ENCODE data around the gene PXDN. TPM values are rescaled to one million over a fixed set of nuclear protein-coding genes. Genes with fewer than 3 reads are reported as not detected.
A peak's percentile ranks its signal among the peaks of the same experiment; 100 is the strongest.

PXDN gene, protein sequence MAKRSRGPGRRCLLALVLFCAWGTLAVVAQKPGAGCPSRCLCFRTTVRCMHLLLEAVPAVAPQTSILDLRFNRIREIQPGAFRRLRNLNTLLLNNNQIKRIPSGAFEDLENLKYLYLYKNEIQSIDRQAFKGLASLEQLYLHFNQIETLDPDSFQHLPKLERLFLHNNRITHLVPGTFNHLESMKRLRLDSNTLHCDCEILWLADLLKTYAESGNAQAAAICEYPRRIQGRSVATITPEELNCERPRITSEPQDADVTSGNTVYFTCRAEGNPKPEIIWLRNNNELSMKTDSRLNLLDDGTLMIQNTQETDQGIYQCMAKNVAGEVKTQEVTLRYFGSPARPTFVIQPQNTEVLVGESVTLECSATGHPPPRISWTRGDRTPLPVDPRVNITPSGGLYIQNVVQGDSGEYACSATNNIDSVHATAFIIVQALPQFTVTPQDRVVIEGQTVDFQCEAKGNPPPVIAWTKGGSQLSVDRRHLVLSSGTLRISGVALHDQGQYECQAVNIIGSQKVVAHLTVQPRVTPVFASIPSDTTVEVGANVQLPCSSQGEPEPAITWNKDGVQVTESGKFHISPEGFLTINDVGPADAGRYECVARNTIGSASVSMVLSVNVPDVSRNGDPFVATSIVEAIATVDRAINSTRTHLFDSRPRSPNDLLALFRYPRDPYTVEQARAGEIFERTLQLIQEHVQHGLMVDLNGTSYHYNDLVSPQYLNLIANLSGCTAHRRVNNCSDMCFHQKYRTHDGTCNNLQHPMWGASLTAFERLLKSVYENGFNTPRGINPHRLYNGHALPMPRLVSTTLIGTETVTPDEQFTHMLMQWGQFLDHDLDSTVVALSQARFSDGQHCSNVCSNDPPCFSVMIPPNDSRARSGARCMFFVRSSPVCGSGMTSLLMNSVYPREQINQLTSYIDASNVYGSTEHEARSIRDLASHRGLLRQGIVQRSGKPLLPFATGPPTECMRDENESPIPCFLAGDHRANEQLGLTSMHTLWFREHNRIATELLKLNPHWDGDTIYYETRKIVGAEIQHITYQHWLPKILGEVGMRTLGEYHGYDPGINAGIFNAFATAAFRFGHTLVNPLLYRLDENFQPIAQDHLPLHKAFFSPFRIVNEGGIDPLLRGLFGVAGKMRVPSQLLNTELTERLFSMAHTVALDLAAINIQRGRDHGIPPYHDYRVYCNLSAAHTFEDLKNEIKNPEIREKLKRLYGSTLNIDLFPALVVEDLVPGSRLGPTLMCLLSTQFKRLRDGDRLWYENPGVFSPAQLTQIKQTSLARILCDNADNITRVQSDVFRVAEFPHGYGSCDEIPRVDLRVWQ (N-terminal part only)
- polyA plus RNA-seq (2013, experiment 1 of 2), result 60.4 TPM
- 60.8 TPM for polyA plus RNA-seq (2013, experiment 2 of 2)

DNA sequence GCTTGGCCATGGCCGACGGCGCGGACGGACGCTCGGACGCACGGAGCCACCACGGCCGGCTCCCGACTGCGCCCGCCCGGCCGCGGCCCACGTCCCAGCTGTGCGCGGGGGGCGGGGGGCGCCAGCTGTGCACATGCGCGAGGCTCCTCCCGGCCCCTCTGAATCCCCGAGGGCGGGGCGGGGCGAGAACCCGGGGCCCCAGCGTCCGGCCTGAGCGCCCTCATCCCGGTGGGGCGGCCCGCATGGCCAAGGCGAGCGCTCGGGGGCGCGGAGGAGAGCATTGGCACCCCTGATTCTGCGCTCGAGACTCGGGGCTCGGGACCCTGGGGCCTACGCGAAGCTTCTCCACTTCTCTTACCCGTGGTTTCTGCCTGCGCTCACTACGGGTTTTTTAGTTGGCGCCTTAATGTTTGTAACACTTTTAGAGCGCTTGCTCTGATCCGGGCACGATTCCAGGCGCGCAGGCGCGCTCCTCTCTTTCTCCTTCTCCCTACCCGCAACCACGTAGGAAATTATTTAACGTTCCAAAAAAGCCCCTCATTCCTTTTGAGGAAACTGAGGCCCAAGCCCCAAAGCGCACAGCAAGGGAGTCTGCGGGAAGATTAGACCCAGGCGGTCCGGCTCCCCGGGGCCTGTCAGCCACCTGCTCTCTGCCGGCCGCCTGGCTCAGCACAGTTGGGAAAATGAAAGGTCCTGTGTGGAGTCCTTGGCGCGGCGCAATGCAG is at the start of gene PXDN:
PXDN (minus strand) TSS at position 70 of the 725 bp plus-strand sequence; CDS start at position 10, 60 bp downstream.
- Histone ChIP-seq H3K27me3 (ENCODE audit: insufficient read depth, low read length, poor library complexity) (no peaks in the 10 kb centered on the region), H3K4me1 (ENCODE audit: control insufficient read depth, low read depth, low read length) (peaks cover 9% of the 10 kb centered on the region), H4K5ac (ENCODE audit: low read length) (no peak within 1 kb of the TSS), H2BK15ac (replicated peaks; ENCODE audit: low read depth) (no peak within 1 kb of the TSS), H2BK120ac (ENCODE audit: low read depth, low read length) (peak within 1 kb of the TSS; percentile 79), H3K56ac (ENCODE audit: low read length) (peak within 1 kb of the TSS; percentile 94), H3K9ac (ENCODE audit: low read length) (peak within 1 kb of the TSS; percentile 89), H3K18ac (ENCODE audit: low read length) (peak within 1 kb of the TSS; percentile 91), H3K4me3 (ENCODE audit: low read length) (peak within 1 kb of the TSS; percentile 74), H4K8ac (ENCODE audit: low read depth, low read length) (peak within 1 kb of the TSS; percentile 87), H3K23ac (ENCODE audit: low read length) (peak within 1 kb of the TSS; percentile 66), H3K79me2 (ENCODE audit: control insufficient read depth, insufficient read depth, low read length) (peaks cover 28% of the 10 kb centered on the region), H3K4me2 (ENCODE audit: low read length) (peak within 1 kb of the TSS; percentile 74), H3K79me1 (ENCODE audit: low read length) (peaks cover 12% of the 10 kb centered on the region), H2AK5ac (ENCODE audit: low read length) (no peak within 1 kb of the TSS), H3K36me3 (ENCODE audit: control insufficient read depth, insufficient read depth, low read length) (no peaks in the 10 kb centered on the region), H3K27ac (ENCODE audit: low read depth, low read length) (peak within 1 kb of the TSS; percentile 95), H3K4ac (ENCODE audit: low read depth, low read length) (peak within 1 kb of the TSS; percentile 97), H2BK5ac (ENCODE audit: low read length) (no peak within 1 kb of the TSS)
- peak; percentile 74 for DNase-seq
- WGBS (ENCODE audit: extremely low coverage, insufficient coverage, low lambda C conversion rate), result no CpG with 5 or more reads among the region's 71 CpGs

DNA sequence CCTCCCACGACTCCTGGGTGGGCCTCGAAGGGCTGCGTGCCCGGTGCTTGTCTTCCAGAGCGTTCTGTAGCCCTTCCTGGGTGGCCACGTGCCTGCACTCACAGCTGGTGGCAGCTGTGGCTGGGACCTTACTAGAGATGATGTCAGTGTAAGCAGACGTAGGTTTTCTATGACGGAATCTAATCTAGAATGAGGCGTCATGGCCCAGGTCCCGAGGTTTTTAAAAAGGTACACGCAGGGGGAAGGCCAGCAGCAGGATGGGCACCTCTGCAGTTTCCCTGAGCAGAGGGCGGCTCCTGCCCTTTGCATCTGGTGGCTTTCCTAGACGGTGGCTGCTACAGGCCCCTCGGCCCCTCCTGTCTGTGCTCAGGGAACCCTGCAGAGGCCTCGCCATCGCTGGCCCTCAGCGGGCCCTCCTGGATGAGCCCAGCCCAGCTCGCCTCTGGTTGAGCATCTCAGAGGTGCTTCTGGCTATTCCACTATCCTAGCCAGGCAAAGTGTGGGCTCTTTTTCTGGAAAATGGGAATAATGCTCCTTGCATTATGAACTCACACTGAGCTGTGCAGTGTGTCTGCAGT is 49.6 kb upstream of the PXDN start:
- no CpG with 5 or more reads among the region's 18 CpGs for whole genome bisulfite sequencing (ENCODE audit: extremely low coverage, insufficient coverage, low lambda C conversion rate)
- H3K27ac ChIP-seq (ENCODE audit: low read depth, low read length), result no peak overlapping the region
- H3K4me1 ChIP-seq (ENCODE audit: control insufficient read depth, low read depth, low read length), result no peaks in the 10 kb centered on the region
- no peak overlapping the region for H3K4me3 ChIP-seq (ENCODE audit: low read length)
- H3K27me3 ChIP-seq (ENCODE audit: insufficient read depth, low read length, poor library complexity), result no peaks in the 10 kb centered on the region
- H4K5ac ChIP-seq (ENCODE audit: low read length), result no peak overlapping the region
- H3K56ac ChIP-seq (ENCODE audit: low read length), result no peak overlapping the region
- H2BK15ac ChIP-seq (replicated peaks; ENCODE audit: low read depth), result no peak overlapping the region
- H2BK5ac ChIP-seq (ENCODE audit: low read length), result no peak overlapping the region
- H2AK5ac ChIP-seq (ENCODE audit: low read length), result no peak overlapping the region
- no peak overlapping the region for H3K23ac ChIP-seq (ENCODE audit: low read length)
- H3K4ac ChIP-seq (ENCODE audit: low read depth, low read length), result no peak overlapping the region
- no peaks in the 10 kb centered on the region for H3K79me1 ChIP-seq (ENCODE audit: low read length)
- no peaks in the 10 kb centered on the region for H3K79me2 ChIP-seq (ENCODE audit: control insufficient read depth, insufficient read depth, low read length)
- no peak overlapping the region for H3K18ac ChIP-seq (ENCODE audit: low read length)
- H2BK120ac ChIP-seq (ENCODE audit: low read depth, low read length), result no peak overlapping the region
- H3K4me2 ChIP-seq (ENCODE audit: low read length), result no peak overlapping the region
- no peak overlapping the region for H3K9ac ChIP-seq (ENCODE audit: low read length)
- DNase-seq, result no peak
- no peak overlapping the region for H4K8ac ChIP-seq (ENCODE audit: low read depth, low read length)
- H3K36me3 ChIP-seq (ENCODE audit: control insufficient read depth, insufficient read depth, low read length), result no peaks in the 10 kb centered on the region

DNA sequence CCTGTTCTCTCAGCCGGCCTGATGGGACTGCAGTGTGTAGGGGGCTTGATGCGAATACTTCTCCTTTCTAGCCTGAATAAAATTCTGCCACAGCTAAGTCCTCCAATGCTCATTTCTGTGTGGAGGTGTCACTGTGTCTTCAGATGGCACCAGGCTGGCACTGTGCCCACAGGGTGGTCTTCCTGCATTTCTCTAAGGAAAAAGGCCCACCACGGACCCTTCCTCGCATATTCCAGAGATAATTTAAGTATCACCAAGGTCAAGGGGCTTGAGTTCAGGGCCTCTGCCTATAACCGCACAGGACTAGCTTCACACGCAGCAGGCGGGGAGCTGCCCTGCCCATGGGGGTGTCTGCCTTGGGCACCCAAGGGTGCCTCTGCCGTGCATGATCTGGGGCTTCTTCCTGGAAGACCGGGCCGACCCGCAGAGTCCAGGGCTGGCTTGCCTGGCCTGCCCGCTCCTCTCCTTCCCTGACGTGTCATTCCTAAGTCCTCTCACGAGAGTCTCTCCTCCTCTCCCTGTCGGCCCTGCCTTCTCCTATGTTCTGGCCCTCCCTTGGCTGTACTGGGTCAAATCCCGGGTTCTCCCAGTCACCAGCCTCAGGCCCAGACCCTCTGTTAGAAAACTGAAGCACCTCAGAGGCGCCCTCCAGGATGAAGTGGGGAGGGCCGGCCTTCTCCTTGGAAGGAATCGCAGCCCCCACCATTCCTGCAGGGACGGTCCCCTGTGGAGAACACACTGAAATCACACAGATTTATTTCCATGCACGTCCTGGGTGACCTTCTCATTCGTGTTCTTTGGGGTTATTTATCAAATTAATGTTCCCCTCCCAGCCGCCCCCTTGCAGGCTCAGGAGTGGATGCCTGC is 48.9 kb upstream of the PXDN start:
- Histone ChIP-seq H3K23ac (ENCODE audit: low read length) (no peak overlapping the region), H3K27ac (ENCODE audit: low read depth, low read length) (no peak overlapping the region), H3K79me1 (ENCODE audit: low read length) (no peaks in the 10 kb centered on the region), H2BK120ac (ENCODE audit: low read depth, low read length) (no peak overlapping the region), H2BK15ac (replicated peaks; ENCODE audit: low read depth) (no peak overlapping the region), H2AK5ac (ENCODE audit: low read length) (no peak overlapping the region), H3K4me1 (ENCODE audit: control insufficient read depth, low read depth, low read length) (no peaks in the 10 kb centered on the region), H4K8ac (ENCODE audit: low read depth, low read length) (no peak overlapping the region), H3K79me2 (ENCODE audit: control insufficient read depth, insufficient read depth, low read length) (no peaks in the 10 kb centered on the region), H3K36me3 (ENCODE audit: control insufficient read depth, insufficient read depth, low read length) (no peaks in the 10 kb centered on the region), H3K56ac (ENCODE audit: low read length) (no peak overlapping the region), H4K5ac (ENCODE audit: low read length) (no peak overlapping the region), H3K4ac (ENCODE audit: low read depth, low read length) (no peak overlapping the region), H3K4me3 (ENCODE audit: low read length) (no peak overlapping the region), H3K18ac (ENCODE audit: low read length) (no peak overlapping the region), H3K27me3 (ENCODE audit: insufficient read depth, low read length, poor library complexity) (no peaks in the 10 kb centered on the region), H2BK5ac (ENCODE audit: low read length) (no peak overlapping the region), H3K4me2 (ENCODE audit: low read length) (no peak overlapping the region), H3K9ac (ENCODE audit: low read length) (no peak overlapping the region)
- no CpG with 5 or more reads among the region's 23 CpGs for WGBS (ENCODE audit: extremely low coverage, insufficient coverage, low lambda C conversion rate)
- DNase-seq, result no peak

DNA sequence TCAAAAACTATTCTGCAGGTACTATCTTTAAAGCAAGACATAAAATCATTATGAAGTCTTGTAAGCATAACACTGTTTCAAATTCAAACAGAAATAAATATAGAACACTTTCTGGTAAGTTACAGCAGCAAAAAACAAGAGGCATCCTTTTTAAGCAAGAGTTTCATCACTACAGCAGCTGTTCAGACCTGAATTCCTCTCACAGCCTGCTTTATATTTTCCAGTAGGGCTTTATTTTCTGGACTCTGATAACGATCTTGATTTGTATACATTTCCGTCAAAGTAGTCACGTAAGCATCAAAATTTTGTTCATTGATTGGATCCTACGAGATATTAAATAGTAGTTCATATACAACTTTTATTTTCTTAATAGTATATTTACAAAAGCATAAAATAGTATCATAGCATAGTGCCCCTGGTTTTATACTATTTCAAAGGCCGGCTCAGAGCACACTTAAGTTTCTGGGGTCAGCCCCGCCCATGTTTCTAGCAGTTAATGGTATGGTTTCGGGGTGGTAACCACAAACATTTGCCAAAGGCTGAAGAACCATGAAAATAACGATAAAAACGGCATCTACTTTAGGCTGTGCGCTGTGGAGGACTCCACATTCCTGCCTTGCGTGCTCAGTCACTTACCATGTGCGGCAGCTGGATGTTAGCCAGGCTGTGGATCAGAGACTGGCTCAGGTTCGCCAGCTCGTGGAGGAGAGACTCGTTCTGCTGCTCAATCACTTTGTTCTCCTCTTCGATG is 47.5 kb upstream of the PXDN start:
- H2BK120ac ChIP-seq (ENCODE audit: low read depth, low read length), result no peak overlapping the region
- H4K8ac ChIP-seq (ENCODE audit: low read depth, low read length), result no peak overlapping the region
- H3K27me3 ChIP-seq (ENCODE audit: insufficient read depth, low read length, poor library complexity), result no peaks in the 10 kb centered on the region
- WGBS (ENCODE audit: extremely low coverage, insufficient coverage, low lambda C conversion rate), result no CpG with 5 or more reads among the region's 16 CpGs
- H3K18ac ChIP-seq (ENCODE audit: low read length), result no peak overlapping the region
- DNase-seq, result no peak
- H3K4me3 ChIP-seq (ENCODE audit: low read length), result no peak overlapping the region
- H2AK5ac ChIP-seq (ENCODE audit: low read length), result no peak overlapping the region
- H3K56ac ChIP-seq (ENCODE audit: low read length), result no peak overlapping the region
- no peaks in the 10 kb centered on the region for H3K4me1 ChIP-seq (ENCODE audit: control insufficient read depth, low read depth, low read length)
- no peaks in the 10 kb centered on the region for H3K79me1 ChIP-seq (ENCODE audit: low read length)
- no peak overlapping the region for H3K27ac ChIP-seq (ENCODE audit: low read depth, low read length)
- H3K79me2 ChIP-seq (ENCODE audit: control insufficient read depth, insufficient read depth, low read length), result no peaks in the 10 kb centered on the region
- H3K9ac ChIP-seq (ENCODE audit: low read length), result no peak overlapping the region
- H4K5ac ChIP-seq (ENCODE audit: low read length), result no peak overlapping the region
- H3K23ac ChIP-seq (ENCODE audit: low read length), result no peak overlapping the region
- no peak overlapping the region for H2BK15ac ChIP-seq (replicated peaks; ENCODE audit: low read depth)
- no peaks in the 10 kb centered on the region for H3K36me3 ChIP-seq (ENCODE audit: control insufficient read depth, insufficient read depth, low read length)
- no peak overlapping the region for H3K4ac ChIP-seq (ENCODE audit: low read depth, low read length)
- H2BK5ac ChIP-seq (ENCODE audit: low read length), result no peak overlapping the region
- H3K4me2 ChIP-seq (ENCODE audit: low read length), result no peak overlapping the region

Measured in mesendoderm (in vitro differentiated cells).